K562 (cell line): Measurements from ENCODE around the gene MSANTD1.

Experiments used
- ATF3 ChIP-seq, 2 experiments: fragments of 450-650 bp in 1 of 2; sonication (generic) in 1 of 2; formaldehyde crosslinking in 1 of 2; IDR thresholded peaks in 1 of 2; conservative IDR thresholded peaks in 1 of 2; 2 replicates each; pipeline versions ENCODE4 v1.6.1 to v1.8.1; 2016 to 2023; ENCODE audit warnings: mild to moderate bottlenecking in 2 of 2, moderate library complexity in 2 of 2, inconsistent platforms in 1 of 2, missing genetic modification reagents in 1 of 2
- E2F5 ChIP-seq: sonication (generic); formaldehyde crosslinking; IDR thresholded peaks from 2 replicates; pipeline ENCODE4 v1.8.0; 2022; ENCODE audit warnings: mild to moderate bottlenecking, missing genetic modification reagents
- EP400 ChIP-seq: fragments of 450-650 bp; IDR thresholded peaks from 2 replicates; pipeline ENCODE4 v1.6.1; 2017; ENCODE audit warnings: antibody characterized with exemption, mild to moderate bottlenecking, moderate library complexity
- EZH2 ChIP-seq: IDR thresholded peaks from 2 replicates; pipeline ENCODE4 v1.6.1; 2012; ENCODE audit warnings: low read depth, mild to moderate bottlenecking, inconsistent platforms, low read length, borderline replicate concordance
- MYC ChIP-seq, 2 experiments: fragments of 250-450 bp in 1 of 2; sonication (Bioruptor Pico) in 1 of 2; IDR thresholded peaks; 2 replicates each; pipeline versions ENCODE4 v1.5.1 to v1.6.1; 2012 to 2021; ENCODE audit warnings: low read depth in 2 of 2, borderline replicate concordance in 1 of 2, improper control_type of control experiment in 1 of 2, low read length in 1 of 2, mild to moderate bottlenecking in 1 of 2, moderate library complexity in 1 of 2
- OTX1 ChIP-seq: fragments of 450-650 bp; formaldehyde crosslinking; IDR thresholded peaks from 2 replicates; pipeline ENCODE4 v1.4.0; 2022; ENCODE audit warnings: mild to moderate bottlenecking
- PHF20 ChIP-seq: fragments of 450-650 bp; IDR thresholded peaks from 2 replicates; pipeline ENCODE4 v1.6.1; 2018; ENCODE audit not compliant: partially characterized antibody
- RBM22 ChIP-seq: fragments of 200-400 bp; formaldehyde crosslinking; IDR thresholded peaks from 2 replicates; pipeline ENCODE4 v1.6.1; 2018; ENCODE audit warnings: low read length, low read depth; ENCODE audit not compliant: poor library complexity, severe bottlenecking
- SIX5 ChIP-seq, 2 experiments: IDR thresholded peaks; 2 replicates each; pipeline ENCODE4 v1.6.1; 2011; ENCODE audit warnings: low read length in 2 of 2, borderline replicate concordance in 1 of 2, low read depth in 1 of 2, mild to moderate bottlenecking in 1 of 2, moderate library complexity in 1 of 2; ENCODE audit not compliant: insufficient read depth in 1 of 2
- TAF15 ChIP-seq: fragments of 200-400 bp; formaldehyde crosslinking; IDR thresholded peaks from 2 replicates; pipeline ENCODE4 v1.6.1; 2017; ENCODE audit warnings: mild to moderate bottlenecking, low read depth, low read length, moderate library complexity
- ZHX1 ChIP-seq: fragments of 150-350 bp; conservative IDR thresholded peaks from 2 replicates; pipeline ENCODE4 v1.6.1; 2014; ENCODE audit warnings: low read length
- ZNF318 ChIP-seq, 2 experiments: fragments of 450-650 bp; IDR thresholded peaks; 2 replicates each; pipeline ENCODE4 v1.6.1; 2016; ENCODE audit warnings: mild to moderate bottlenecking in 2 of 2, borderline replicate concordance in 1 of 2, low read depth in 1 of 2, moderate library complexity in 1 of 2
- ZNF717 ChIP-seq: fragments of 250-450 bp; sonication (Bioruptor Pico); IDR thresholded peaks from 2 replicates; pipeline ENCODE4 v1.5.0; 2021

GRCh38 chr4:3239998-3240920 is 8.7 kb upstream of the MSANTD1 start:
- TF ChIP-seq ZNF318 (IDR thresholded peaks at IDR 0.05; ENCODE audit: borderline replicate concordance in 1 of 2, low read depth in 1 of 2) (no peak), SIX5 (IDR thresholded peaks at IDR 0.05; ENCODE audit: borderline replicate concordance in 1 of 2, insufficient read depth in 1 of 2, low read depth in 1 of 2, low read length in 2 of 2) (no peak), EZH2 (no peak), RBM22 (no peak), ZHX1 (no peak), E2F5 (no peak), MYC (IDR thresholded peaks at IDR 0.05; ENCODE audit: low read depth, low read length) (no peak), MYC (CRISPR knock-in tag; IDR thresholded peaks at IDR 0.05; ENCODE audit: borderline replicate concordance, low read depth) (no peak), ZNF717 (CRISPR knock-in tag) (no peak), PHF20 (no peak), ATF3 (IDR thresholded peaks at IDR 0.05) (no peak), ATF3 (CRISPR knock-in tag; conservative IDR thresholded peaks at IDR 0.05) (no peak), TAF15 (no peak), OTX1 (CRISPR knock-in tag) (no peak), EP400 (no peak)
